HepG2 (cell line): Measurements from ENCODE around the gene E2F1. TPM values are rescaled to one million over a fixed set of nuclear protein-coding genes. Genes with fewer than 3 reads are reported as not detected.

Experiments
- ADNP ChIP-seq: sonication (generic); formaldehyde crosslinking; IDR thresholded peaks from 2 replicates; pipeline ENCODE4 v1.4.0; 2020; ENCODE audit warnings: missing genetic modification reagents
- ASH2L ChIP-seq: fragments of 300-600, 200-600 bp; sonication (generic); IDR thresholded peaks from 2 replicates; pipeline ENCODE4 v1.7.0; 2017; ENCODE audit warnings: low read depth, mild to moderate bottlenecking, moderate library complexity, mixed read lengths, low read length; ENCODE audit not compliant: insufficient read length
- ATF6 ChIP-seq: sonication (generic); formaldehyde crosslinking; conservative IDR thresholded peaks from 2 replicates; pipeline ENCODE4 v1.4.0; 2020; ENCODE audit warnings: missing genetic modification reagents
- E2F2 ChIP-seq: sonication (generic); formaldehyde crosslinking; IDR thresholded peaks from 2 replicates; pipeline ENCODE4 v1.4.0; 2020; ENCODE audit warnings: missing genetic modification reagents, borderline replicate concordance
- HBP1 ChIP-seq: IDR thresholded peaks from 2 replicates; pipeline ENCODE4 v1.6.1; 2016; ENCODE audit warnings: low read depth, control low read depth
- HMGA1 ChIP-seq: sonication (generic); formaldehyde crosslinking; conservative IDR thresholded peaks from 2 replicates; pipeline ENCODE4 v1.4.0; 2020; ENCODE audit warnings: missing genetic modification reagents
- IRF1 ChIP-seq: sonication (generic); formaldehyde crosslinking; IDR thresholded peaks from 2 replicates; pipeline ENCODE4 v1.4.0; 2020; ENCODE audit warnings: low read depth, mild to moderate bottlenecking, missing genetic modification reagents
- KDM4B ChIP-seq: sonication (generic); formaldehyde crosslinking; IDR thresholded peaks from 2 replicates; pipeline ENCODE4 v1.4.0; 2020; ENCODE audit warnings: missing genetic modification reagents
- NFATC3 ChIP-seq: sonication (generic); formaldehyde crosslinking; IDR thresholded peaks from 2 replicates; pipeline ENCODE4 v1.5.1; 2020; ENCODE audit warnings: mild to moderate bottlenecking, missing genetic modification reagents
- NFYC ChIP-seq: IDR thresholded peaks from 2 replicates; pipeline ENCODE4 v1.6.1; 2016; ENCODE audit warnings: missing genetic modification reagents, missing compliant biosample characterization
- NR0B2 ChIP-seq: sonication (generic); formaldehyde crosslinking; IDR thresholded peaks from 2 replicates; pipeline ENCODE4 v1.4.0; 2020; ENCODE audit warnings: mild to moderate bottlenecking, missing genetic modification reagents
- REPIN1 ChIP-seq: sonication (generic); formaldehyde crosslinking; IDR thresholded peaks from 2 replicates; pipeline ENCODE4 v1.8.0; 2022; ENCODE audit warnings: missing genetic modification reagents, low read depth, mild to moderate bottlenecking, borderline replicate concordance
- ZBTB7A ChIP-seq: sonication (generic); formaldehyde crosslinking; IDR thresholded peaks from 2 replicates; pipeline ENCODE4 v1.8.0; 2022; ENCODE audit warnings: mild to moderate bottlenecking, missing genetic modification reagents
- ZBTB7B ChIP-seq: sonication (generic); formaldehyde crosslinking; IDR thresholded peaks from 2 replicates; pipeline ENCODE4 v1.4.0; 2020; ENCODE audit warnings: missing genetic modification reagents
- ZNF275 ChIP-seq: sonication (generic); formaldehyde crosslinking; IDR thresholded peaks from 2 replicates; pipeline ENCODE4 v1.8.0; 2022; ENCODE audit warnings: missing genetic modification reagents, mild to moderate bottlenecking, inconsistent platforms, borderline replicate concordance
- ZNF331 ChIP-seq: sonication (generic); formaldehyde crosslinking; IDR thresholded peaks from 2 replicates; pipeline ENCODE4 v1.4.0; 2020; ENCODE audit warnings: missing genetic modification reagents
- ZNF556 ChIP-seq: sonication (generic); formaldehyde crosslinking; IDR thresholded peaks from 2 replicates; pipeline ENCODE4 v1.4.0; 2020; ENCODE audit warnings: mild to moderate bottlenecking, missing genetic modification reagents, borderline replicate concordance
- ZNF619 ChIP-seq: sonication (generic); formaldehyde crosslinking; IDR thresholded peaks from 2 replicates; pipeline ENCODE4 v1.4.0; 2020; ENCODE audit warnings: mild to moderate bottlenecking, missing genetic modification reagents
- ZNF703 ChIP-seq: sonication (generic); formaldehyde crosslinking; IDR thresholded peaks from 2 replicates; pipeline ENCODE4 v1.5.1; 2020; ENCODE audit warnings: missing genetic modification reagents, mild to moderate bottlenecking, moderate library complexity, borderline replicate concordance
- ZNF879 ChIP-seq: sonication (generic); formaldehyde crosslinking; IDR thresholded peaks from 2 replicates; pipeline ENCODE4 v1.8.1; 2023; ENCODE audit warnings: missing genetic modification reagents
- polyA plus RNA-seq, 8 experiments: library from polyadenylated mRNA; depleted of rRNA in 3 of 8; stranded (reverse) in 7 of 8; unstranded in 1 of 8; fragments of >200 nt; fragmentation: Illumina TruSeq in 4 of 8; extraction: Trizol in 4 of 8; gene quantifications; 2 replicates each; pipeline versions ENCODE4 v1.2.1 to v1.2.3, GENCODE V29; 2011 to 2016; ENCODE audit warnings: low read depth in 4 of 8, missing spikeins in 1 of 8, mixed read lengths in 1 of 8; ENCODE audit not compliant: insufficient read depth in 1 of 8
- total RNA-seq, 5 experiments: library from RNA; depleted of rRNA; stranded (reverse); fragments of >200 nt; fragmentation: Illumina TruSeq; extraction: Trizol; gene quantifications; 2 replicates each; pipeline ENCODE4 v1.2.3, GENCODE V29; 2016; ENCODE audit warnings: low read depth in 1 of 5

Gene E2F1
- total and polyA plus RNA-seq, 2 of the 13 experiments (the other 11 are each of a cell fraction or from before 2014, with no cell fraction given): 25.5 to 39.4 TPM

GRCh38 chr20:33686100-33686983, at the start of gene E2F1 (continued):
- TF ChIP-seq IRF1 (CRISPR knock-in tag) (0 out of 2 replicates have a peak, but pooled peaks have one; percentile 23), ZNF556 (0 out of 2 replicates have a peak, but pooled peaks have one; percentile 53), ATF6 (CRISPR knock-in tag) (no peak), ZNF275 (CRISPR knock-in tag) (peak; percentile 82), KDM4B (peak; percentile 40; the same call in 1 of the 2 replicates), REPIN1 (CRISPR knock-in tag) (peak; percentile 74), ADNP (CRISPR knock-in tag) (no peak), NR0B2 (CRISPR knock-in tag) (peak; percentile 97), ZBTB7A (CRISPR knock-in tag) (peak; percentile 40; the same call in 1 of the 2 replicates), NFATC3 (CRISPR knock-in tag) (no peak), ZBTB7B (CRISPR knock-in tag) (peak; percentile 36; the same call in 1 of the 2 replicates), ZNF331 (CRISPR knock-in tag) (peak; percentile 72; the same call in 1 of the 2 replicates), HMGA1 (CRISPR knock-in tag) (no peak), ZNF619 (peak; percentile 80; the same call in 1 of the 2 replicates), E2F2 (CRISPR knock-in tag) (peak; percentile 99; the same call in 1 of the 2 replicates), ASH2L (no peak), NFYC (peak; percentile 93), ZNF879 (CRISPR knock-in tag) (no peak; the same call in 1 of the 2 replicates), HBP1 (CRISPR knock-in tag) (peak; percentile 29; the same call in 1 of the 2 replicates), ZNF703 (CRISPR knock-in tag) (no peak)
